Fibroblast of skin of scalp (primary cell): ENCODE data around the gene SPSB2.

Source experiments
- DNase-seq: peaks from one replicate; pipeline ENCODE4 v3.0.0-alpha.2; 2013

SPSB2 gene

DNA sequence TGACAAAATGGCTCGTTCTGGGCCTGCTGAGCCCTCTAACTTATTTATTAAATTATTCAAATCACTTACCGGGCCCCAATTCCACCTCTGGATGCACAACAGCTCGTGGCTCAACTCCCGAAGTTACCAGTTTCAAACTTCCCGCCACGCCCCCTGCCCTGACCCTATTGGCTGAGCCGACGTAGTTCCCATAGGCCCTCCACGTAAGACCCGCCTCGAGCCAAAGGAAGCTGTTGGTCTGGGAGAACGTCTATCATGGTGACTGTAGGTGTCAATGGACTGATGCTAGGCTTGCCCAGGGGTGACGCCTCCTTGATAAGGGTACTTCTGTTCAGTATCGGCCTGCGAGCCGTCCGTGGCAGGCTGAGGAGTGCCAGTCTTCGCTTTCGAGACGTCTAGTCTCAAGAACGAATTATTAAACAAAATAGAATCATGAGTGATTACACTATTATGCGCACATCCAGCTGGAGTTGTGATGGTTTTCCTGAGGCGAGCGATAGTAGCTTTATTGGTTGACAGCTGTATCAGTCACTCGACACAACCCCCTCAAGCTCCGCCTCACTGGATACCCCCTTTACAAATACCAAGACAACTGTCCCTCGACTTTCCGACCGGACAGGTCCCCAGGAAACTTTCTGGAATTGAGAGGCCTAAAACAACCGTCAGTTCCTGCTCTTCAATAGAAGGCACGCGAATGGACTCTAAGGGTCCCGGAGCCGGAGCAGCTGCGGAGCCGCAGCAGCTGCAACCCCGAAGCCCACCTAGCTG is 21.8 kb downstream of the SPSB2 start, which contains the start of gene CDCA3:
Gene CDCA3, minus strand, starts transcription at position 134 of the 768 bp plus-strand sequence. CDS start 334 bp downstream, outside the sequence.
- DNase-seq, result peak; percentile 99

DNA sequence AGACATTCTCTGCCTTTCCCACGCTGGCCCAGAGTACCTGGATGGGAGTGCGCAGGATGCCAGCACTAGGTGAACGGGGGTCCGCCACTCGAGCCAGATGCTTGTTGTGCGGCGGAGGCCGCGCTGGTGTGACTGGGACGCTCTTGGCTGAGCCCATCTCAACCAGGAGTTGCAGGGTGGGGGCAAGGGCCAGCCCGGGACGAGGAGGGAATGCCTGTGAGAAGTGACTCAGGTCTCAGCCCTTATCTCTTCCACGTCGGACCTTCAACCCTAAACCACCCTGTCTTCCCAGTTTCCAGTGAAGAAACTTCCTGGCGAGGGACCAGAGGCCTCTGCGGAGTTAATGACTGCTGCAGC is 22.3 kb downstream of the SPSB2 start:
- DNase-seq, result no peak

DNA sequence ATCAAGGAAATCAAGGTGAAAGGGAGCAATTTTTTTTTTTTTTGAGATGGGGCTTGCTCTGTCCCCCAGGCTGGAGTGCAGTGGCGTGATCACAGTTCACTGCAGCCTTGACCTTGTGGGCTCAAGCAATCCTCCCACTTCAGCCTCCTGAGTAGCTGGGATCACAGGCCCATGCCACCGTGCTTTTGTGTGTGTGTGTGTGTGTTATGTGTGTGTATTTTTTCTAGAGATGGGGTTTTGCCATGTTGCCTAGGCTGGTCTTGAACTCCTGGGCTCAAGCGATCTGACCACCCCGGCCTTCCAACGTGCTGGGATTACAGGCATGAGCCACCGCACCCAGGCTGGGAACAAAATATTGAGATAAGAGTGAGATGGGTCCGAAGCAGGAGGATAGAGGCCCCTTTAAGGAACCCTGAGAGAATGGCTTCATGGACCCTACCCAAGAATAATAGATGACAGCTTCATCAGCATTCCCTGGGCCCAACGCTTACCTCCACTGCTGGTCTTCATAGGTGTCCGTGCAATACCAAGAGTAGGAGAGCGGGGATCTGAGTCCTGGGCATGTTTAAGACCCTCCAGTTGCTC is 23.0 kb downstream of the SPSB2 start:
- no peak for DNase-seq

DNA sequence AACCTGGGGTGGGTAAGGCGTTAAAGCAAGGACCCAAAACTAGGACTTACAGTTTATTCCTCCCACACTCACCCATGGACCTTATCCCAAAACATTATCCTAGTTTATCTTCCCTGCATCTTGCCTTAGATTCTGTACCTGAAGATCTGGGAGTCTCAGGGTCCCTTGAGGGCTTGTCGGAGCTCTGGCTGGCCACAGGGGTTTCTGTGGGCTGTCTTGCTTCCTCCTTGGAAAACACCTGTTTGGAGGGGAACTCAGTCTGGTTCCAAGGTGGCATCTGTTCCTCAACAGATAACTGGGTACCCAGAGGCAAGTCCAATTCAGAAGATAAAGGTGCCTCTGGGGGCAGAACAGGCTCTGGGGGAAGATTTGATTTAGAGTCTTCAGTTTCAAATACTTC is 23.7 kb downstream of the SPSB2 start:
- no peak for DNase-seq

DNA sequence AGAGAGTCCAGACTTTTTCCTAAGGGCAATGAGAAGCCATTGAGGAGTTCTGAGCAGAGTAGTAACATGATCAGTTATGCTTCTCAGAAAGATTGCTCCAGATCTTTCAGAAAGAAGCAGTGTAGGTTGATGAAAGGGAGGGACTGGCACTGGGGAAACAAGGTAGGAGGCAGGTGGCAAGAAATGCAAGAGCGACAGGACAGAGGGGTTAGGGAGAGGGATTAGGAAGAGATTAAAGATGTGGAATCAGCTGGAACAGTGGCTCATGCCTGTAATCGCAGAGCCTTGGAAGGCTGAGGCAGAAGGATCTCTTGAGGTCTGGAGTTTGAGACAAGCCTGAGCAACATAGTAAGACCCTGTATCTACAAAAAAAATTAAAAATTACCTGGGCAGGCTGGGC is 25.4 kb downstream of the SPSB2 start:
- no peak for DNase-seq

DNA sequence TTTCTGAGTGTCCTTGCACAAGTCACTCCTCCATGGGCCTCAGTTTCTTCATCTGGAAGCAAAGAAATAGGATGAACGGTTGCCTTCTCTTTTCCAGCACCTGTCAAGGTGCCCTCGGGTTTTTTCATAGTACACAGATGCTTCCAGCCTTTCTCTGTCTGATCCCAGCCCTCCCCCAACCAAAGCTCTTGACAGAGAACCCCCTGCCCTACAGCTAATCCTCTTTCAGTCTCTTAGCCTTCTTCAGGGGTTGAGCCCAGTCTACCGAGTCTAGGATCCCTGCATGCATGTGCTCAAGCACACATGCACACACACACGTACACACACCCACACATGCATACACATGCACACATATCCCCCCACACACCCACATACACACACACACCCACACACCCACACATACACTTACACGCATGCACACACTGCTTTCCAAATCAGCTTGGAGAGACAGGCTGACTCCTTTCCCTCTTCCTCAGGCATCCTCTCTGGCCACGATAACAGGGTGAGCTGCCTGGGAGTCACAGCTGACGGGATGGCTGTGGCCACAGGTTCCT is 26.7 kb downstream of the SPSB2 start:
- DNase-seq, result no peak

DNA sequence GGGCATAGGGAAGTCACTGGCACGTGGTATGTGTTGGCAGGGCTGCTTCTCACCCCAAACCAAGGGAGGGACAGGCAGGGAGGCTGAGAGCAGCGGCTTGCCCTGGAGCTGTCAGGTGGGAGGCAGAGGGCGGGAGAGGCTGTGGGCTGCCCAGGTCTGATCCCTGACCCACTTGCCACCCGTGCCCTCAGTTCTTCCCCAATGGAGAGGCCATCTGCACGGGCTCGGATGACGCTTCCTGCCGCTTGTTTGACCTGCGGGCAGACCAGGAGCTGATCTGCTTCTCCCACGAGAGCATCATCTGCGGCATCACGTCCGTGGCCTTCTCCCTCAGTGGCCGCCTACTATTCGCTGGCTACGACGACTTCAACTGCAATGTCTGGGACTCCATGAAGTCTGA is 27.7 kb downstream of the SPSB2 start:
- DNase-seq, result no peak

DNA sequence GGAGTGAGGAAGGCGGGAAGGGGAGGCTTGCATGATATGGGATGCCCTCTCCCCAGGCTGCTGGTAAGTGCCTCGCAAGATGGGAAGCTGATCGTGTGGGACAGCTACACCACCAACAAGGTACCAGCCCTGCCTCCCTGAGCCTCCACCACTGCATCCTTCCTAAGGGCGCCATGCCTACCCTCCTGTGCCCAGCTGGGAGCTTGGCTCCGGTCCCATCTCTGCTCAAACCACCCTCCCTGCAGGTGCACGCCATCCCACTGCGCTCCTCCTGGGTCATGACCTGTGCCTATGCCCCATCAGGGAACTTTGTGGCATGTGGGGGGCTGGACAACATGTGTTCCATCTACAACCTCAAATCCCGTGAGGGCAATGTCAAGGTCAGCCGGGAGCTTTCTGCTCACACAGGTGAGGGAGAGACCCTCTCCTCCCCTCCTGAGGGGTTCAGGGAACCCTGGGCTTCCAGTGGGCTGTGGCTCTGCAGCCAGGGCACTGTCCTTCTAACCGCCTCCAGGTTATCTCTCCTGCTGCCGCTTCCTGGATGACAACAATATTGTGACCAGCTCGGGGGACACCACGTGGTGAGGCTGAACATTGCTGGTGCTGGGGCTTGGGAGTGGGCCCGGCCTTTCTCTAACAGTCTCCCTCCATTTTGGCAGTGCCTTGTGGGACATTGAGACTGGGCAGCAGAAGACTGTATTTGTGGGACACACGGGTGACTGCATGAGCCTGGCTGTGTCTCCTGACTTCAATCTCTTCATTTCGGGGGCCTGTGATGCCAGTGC is 29.8 kb downstream of the SPSB2 start:
- no peak for DNase-seq

DNA sequence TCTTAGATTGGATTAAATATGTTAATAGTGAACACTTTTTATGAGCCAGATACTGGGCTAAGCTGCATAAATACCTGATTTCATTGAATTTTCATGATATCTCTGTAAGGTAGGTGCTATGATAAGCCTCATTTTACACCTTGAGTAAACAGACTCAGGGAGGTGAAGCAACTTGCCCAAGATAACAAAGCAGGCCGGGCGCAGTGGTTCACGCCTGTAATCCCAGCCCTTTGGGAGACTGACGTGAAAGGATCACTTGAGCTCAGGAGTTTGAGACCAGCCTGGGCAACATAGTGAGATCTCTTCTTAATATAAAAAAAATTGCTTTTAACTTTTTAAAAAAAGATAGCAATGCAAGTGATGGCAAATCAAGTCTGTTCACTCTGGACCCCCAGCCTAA is 31.0 kb downstream of the SPSB2 start:
- DNase-seq, result no peak

DNA sequence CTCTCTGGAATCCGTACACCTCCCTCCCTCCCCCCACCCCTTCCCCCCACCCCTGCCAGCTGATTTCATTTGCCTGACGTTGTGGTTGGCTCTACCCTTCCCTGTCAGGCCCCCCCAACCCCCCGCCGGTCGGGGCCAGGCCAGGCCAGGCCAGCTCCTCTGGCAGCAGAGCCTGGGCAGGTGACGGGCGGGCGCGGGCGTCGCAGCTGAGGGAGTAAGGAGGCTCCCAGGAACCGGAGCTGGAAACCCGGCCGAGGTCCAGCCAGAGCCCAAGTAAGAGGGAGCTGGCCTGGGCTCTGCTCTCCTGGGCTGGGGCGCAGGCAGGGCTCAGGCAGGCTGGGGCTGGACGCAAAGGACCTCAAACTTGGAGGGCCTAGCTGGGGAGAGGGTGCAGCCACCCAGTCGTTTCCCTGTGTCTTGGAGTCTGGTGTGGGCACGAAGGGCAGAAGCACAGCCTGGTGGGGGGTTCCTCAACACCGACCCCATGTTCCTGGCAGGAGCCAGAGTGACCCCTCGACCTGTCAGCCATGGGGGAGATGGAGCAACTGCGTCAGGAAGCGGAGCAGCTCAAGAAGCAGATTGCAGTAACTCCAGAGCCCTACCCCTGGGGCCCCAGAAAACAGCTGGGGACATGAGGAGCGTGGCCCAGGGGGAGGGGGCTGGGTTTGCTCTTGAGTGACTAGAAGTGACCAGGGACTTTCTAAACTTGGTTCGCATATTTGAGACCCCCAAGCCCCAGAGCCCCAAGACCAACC is 32.2 kb downstream of the SPSB2 start, which contains the start of gene GNB3:
Gene GNB3, plus strand, starts transcription at position 165 of the 755 bp plus-strand sequence. Its CDS starts 363 bp downstream, at position 528.
- no peak for DNase-seq

DNA sequence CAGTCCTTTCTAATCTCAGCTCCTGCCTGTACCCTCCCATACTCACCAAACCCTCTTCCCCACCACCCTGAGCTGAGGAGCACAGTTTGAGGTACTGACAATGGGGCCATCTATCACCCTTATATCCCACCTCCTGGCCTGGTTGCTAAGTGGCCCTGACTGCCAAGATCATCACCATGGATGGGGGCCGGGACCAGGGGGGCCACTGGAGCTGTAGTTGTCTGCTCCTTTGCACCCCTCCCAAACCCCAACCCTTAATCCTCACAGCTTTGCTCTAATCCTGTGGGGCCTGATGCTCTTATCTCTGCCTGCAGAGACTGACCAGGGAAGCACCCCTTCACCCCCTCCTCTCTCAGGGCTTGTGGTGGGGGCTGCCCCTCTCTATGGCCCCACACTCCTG is 32.8 kb downstream of the SPSB2 start:
- no peak for DNase-seq

DNA sequence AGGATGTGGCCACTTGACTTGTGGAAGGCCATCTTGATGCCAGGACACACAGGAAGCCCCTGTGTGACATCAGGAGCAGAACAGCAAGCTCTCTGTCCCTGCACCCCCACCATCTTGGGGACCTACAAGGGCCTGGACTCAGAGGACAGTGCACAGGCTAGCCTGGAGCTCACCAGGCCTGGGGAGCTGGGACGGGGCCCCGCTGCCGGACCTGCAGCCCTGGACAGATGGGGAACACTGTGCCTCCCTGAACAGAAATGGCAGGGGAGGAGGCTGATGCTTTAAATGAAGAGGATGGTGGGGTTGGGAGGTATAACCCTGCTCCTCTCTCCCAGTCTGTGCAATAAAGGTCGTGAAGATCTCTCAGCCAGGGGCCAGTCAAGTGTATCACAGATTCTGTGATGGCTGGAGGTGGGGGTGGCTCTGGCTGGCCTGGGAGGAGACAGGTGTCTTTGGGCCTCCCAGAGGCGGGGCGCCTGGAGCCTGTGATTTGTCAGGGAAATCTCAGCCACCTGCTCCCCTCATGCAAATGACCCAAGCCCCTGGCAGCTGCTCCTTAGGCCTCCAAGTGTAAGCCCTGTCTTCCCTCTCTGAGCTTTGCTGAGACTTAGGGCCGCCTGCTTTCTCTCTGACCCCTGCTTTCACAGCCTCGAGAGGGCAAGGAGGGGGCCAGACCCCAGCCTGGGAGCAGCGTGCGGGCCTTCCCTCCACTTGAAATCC is 33.5 kb downstream of the SPSB2 start:
- DNase-seq, result no peak

DNA sequence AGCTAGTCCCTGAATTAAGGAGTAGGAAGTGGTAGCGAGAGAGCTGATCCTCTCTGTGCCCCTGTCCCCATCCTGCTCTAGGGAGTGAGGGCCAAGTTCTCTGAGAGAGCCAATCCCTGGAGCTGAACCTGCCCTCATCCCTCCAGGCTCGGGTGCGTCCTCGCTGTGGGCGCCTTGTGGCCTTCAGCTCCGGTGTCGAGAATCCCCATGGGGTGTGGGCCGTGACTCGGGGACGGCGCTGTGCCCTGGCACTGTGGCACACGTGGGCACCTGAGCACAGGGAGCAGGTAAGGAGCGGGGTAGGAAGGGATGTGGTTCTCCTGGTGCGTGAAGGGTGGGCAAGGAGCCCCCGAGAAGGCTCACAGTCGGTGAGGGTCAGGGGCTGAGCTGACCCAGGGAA is 34.2 kb downstream of the SPSB2 start:
- no peak for DNase-seq

DNA sequence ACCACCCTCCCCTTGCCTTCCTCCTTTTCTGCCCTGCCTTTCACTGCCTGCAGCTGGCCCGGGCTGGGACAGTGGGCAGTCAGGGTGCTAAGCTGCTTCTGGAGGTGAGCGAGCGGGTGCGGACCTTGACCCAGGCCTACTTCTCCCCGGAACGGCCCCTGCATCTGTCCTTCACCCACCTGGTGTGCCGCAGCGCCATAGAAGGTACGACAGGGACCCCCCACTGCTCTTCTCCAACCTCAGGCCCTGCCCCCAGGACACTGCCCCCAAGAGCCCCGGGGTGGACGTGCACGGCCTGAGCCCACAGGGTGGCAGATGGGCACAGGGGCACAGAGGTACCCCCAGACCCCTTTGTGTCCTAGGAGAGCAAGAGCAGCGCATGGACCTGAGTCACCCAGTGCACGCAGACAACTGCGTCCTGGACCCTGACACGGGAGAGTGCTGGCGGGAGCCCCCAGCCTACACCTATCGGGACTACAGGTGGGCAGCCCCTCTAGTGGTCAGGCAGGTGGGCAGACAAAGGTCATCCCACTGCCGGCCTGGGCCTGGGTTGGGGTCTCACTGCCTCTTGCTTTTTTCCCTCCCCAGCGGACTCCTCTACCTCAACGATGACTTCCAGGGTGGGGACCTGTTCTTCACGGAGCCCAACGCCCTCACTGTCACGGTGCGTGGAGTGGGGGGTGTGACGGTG is 35.6 kb downstream of the SPSB2 start:
- DNase-seq, result no peak

DNA sequence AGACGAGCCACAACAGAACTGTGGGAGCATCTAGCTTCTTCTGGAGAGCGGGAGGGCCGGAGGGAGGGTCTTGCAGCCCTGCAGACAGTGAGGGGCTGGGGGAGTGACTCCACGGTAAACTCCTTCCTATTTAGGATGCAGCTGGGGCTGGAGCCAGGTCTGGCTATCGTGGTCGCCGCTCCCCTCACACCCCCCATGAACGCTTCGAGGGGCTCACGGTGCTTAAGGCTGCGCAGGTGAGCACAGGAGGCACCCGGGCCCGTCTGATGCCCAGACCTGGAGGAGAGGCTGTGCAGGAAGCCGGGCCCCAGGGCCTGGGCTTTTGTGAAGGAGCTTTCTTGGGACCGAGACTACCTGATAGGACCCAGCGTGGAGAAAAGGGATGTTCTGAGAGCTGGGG is 36.3 kb downstream of the SPSB2 start:
- DNase-seq, result no peak

DNA sequence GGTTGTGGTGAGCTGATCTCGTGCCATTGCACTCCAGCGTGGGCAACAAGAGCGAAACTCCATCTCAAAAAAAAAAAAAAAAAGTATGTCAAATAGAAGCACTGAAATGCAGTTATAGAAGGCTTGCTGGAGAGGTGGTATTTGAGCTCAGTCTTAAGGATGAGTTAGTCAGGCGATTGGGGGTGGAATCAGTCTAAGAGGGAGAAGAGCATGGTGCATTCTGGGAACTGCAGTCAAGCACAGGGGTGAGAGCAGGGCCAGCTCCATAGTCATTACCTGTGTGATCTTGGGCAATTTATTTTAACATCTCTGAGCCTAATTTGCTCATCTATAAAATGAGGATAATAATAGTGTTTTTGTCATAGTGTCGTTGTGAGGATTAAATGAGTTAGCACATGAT is 38.2 kb downstream of the SPSB2 start:
- no peak for DNase-seq

DNA sequence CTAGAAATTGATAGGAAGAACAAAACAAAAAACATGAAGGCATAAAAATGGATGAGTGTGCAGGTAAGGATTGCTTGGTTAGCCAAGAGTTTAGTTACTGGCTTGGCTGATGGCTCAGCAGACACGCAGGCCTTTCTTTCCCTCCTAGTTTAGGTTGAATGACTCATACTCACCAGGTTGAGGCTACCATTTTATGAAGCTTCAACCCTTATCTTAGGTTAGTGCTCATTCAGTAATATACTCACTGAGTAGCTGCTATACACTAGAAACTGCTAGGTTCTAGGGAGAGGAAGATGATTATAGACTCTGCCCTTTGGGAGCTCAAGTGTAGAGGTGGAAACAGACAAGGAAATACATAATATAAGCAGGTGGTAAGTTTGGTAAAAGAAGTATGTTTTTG is 38.8 kb downstream of the SPSB2 start:
- DNase-seq, result no peak

DNA sequence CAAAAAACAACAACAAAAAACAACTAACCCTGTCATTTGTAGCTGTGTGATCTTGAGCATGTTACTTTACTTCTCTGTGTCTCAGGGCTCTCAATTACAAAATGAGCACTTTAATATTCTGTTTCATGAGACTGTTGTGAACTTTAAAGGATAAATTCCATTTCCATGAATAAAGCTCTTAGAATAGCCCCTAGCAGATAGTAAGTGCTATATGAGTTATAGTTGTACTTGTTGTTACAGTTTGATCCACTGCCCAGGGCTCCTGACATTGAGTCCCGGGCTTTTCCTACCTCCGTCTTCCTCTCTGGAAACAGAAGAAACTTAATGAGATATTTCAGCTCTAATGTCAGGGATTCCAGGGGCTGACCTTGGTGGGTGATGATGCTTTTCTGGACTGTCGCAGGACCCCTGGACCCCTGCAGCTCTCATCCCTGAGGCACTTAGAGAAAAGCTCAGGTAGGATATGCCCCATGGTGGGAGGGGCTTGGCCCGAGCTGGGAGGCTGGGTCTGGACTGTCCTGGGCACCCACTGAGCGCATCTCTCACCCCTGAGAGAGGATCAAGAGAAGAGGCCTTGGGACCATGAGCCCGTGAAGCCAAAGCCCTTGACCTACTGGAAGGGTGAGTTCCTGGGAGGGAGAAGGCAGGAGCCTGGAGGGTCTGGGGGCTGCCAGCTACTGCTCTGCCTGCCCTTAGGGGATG is 39.8 kb downstream of the SPSB2 start:
- DNase-seq, result no peak

DNA sequence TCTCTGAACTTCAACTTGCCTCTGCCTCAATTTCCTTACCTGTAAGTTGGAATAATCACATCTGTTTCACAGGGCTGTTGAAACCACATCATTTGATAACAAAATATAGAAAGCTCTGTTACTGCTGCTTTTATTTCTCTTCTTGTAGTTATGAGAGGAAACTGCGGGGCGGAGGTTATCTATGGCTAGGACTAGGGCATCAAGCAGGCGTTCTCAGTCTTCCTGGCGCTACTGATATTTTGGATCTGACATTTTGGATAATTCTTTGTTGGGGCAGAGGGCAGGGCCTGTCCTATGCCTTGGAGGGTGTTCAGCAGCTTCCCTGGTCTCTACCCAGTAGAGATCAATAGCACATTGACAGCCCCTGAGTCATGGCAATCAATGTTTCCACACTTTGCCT is 41.0 kb downstream of the SPSB2 start:
- DNase-seq, result no peak

DNA sequence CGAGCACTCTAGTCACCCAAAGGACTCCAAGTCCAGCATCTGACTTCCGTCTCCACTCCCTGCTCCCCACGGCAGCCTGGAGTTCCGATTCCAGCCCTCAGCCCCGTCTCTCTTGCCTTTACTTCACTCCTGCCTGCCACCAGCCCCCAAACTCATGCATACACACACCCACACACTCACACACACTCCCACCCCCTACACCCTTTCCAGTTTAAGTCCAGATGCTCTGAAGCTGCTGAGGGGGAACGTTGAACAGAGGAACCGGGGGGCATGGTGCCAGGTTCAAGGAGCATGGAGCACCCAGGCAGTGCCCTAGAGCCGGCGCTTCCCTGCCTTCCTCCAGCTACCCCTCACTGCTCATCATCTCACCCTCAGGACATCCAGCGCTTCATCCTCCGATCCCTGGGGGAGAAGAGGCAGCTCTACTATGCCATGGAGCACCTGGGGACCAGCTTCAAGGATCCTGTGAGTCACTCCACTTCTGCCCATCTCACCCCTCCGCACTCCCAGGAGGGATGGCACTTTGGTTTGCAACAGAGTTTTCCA is 41.6 kb downstream of the SPSB2 start:
- DNase-seq, result no peak
